ENCODE data around the gene SLC22A23.

DNA sequence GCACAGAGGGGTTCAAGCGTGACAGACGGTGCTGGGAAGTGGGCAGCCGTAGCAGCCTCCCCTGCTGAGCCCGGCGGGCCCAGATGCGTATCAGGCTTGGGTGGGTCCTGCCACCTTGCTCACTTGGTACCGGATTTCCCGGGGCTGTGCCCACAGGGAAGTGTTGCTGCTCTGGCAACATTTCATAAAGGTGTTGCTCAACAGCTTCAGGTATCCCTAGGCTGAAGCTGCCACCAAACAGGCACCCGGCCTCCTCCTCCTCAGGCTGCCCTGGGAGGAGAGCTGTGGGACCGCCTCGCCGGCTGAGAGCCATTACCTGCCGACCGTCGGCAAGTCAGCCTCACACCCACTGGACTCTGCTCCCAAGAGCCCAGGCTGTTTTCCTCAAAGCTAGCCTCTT is 186.6 kb downstream of the SLC22A23 start:
- TF ChIP-seq GATA2 (IDR thresholded peaks at IDR 0.05; ENCODE audit: low read depth, low read length) (no peak), GATA3 (IDR thresholded peaks at IDR 0.05; ENCODE audit: low read depth, low read length) (no peak)
